ENCODE results near the gene ALDH3B2. TPM values are rescaled to one million over a fixed set of nuclear protein-coding genes. Genes with fewer than 3 reads are reported as not detected.
"Not testable (repeated sequence)": the region's sequence is repeated elsewhere in the genome, so short reads cannot be mapped to it uniquely, and the experiment has no call there.

The ALDH3B2 gene
- total RNA-seq, 2 donors from 2014 or later: not detected

DNA sequence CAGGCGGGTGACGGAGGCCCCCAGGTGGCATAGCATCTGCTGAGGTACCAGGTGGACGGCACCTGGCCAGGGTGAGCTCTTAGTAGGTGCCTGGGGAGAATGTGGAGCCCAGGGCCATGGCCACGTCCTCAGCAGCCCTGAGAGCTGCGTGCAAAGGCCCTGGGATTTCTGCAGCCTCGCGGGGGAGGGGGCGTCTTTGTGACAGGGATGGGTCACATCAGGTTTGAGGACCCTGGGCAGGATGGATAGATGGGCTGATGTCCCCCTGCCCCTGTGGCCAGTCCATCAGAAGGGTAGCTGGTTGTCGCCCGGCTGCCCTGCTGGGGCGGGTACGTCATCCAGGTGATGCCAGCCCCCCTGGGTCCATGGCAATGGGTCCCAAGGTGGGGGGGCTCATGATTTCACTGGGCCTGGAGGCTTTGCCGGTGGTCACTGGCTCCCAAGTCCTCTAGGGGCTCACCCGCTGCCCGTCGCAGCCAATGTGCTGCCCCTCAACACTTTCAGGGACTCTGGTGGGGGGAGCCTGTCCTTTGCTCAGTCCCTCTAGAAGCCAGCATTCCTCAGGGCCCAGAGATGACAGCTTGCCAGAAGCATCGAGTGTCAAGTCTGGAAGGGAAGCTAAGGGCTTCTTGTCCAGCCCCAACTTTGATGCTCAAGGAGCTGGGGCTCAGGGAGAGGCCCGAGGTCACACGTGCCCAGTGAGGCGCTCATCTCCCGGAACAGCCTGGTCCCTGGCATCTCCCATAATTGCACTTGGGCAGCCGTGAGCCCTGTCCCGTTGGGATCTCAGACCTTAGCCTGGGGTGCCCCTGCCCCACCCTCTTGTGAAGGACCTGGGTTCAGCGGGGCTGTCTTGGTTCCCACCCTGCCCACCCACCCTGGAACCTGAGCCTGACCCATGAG is 35.6 kb downstream of the ALDH3B2 start:
- Mint-ChIP-seq H3K27ac (no peak overlapping the region), H3K27me3 (no peaks in the 10 kb centered on the region), H3K9me3 (no peaks in the 10 kb centered on the region), H3K36me3 (no peaks in the 10 kb centered on the region), H3K4me1 (ENCODE audit: low read depth in 2 of 2) (peaks cover 4 to 6% of the 10 kb centered on the region in 2 donors), H3K4me3 (no peak overlapping the region)
- DNase-seq (ENCODE audit: low spot score) (no peak), ATAC-seq (no peak)

DNA sequence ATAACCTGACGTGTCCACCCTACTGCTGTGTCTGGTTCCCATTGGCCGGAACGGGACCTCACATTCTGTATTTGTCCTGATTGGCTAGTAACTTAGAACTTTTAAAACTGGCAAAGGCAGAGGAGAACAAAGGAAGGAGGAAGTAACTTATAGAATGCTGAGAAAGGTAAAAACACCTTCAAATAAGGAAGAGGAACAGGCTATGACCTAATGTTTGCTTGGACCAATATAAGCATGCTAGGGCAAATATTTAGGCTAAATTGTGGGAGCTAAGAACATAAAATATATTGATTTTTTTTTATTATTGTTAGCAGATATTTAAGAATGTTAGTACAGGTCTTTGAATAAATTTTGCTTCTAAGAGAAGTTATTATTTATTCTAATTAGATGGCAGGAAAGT is 37.0 kb downstream of the ALDH3B2 start:
- H3K9me3 Mint-ChIP-seq; H3K36me3 Mint-ChIP-seq; H3K4me3 Mint-ChIP-seq; H3K27me3 Mint-ChIP-seq; H3K4me1 Mint-ChIP-seq (ENCODE audit: low read depth in 2 of 2); ATAC-seq; H3K27ac Mint-ChIP-seq; DNase-seq (ENCODE audit: low spot score): not testable (repeated sequence)

DNA sequence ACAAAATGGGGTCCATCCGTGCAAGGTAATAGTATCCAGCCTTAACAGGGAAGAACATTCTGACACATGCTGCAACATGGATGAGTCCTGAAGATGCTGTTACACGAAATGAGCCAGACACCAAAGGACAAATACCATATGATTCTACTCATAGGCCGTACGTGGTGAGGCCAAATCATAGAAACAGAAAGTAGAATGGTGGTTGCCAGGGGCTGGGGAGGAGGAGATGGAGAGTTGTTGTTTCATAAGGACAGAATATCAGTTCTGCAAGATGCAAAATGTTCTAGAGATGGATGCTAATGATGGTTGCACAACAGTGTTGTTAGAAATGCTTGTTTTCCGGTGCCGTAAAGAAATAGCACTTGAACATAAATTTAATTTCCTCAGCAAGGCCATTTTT is 37.5 kb downstream of the ALDH3B2 start:
- ATAC-seq: no peak
- Mint-ChIP-seq H3K4me3 (no peak overlapping the region), H3K27ac (peak overlapping the region in 1 of 2 donors; percentile 4), H3K4me1 (ENCODE audit: low read depth in 2 of 2) (peaks cover 5 to 6% of the 10 kb centered on the region in 2 donors), H3K9me3 (no peaks in the 10 kb centered on the region), H3K27me3 (no peaks in the 10 kb centered on the region), H3K36me3 (no peaks in the 10 kb centered on the region)
- no peak for DNase-seq (ENCODE audit: low spot score)

DNA sequence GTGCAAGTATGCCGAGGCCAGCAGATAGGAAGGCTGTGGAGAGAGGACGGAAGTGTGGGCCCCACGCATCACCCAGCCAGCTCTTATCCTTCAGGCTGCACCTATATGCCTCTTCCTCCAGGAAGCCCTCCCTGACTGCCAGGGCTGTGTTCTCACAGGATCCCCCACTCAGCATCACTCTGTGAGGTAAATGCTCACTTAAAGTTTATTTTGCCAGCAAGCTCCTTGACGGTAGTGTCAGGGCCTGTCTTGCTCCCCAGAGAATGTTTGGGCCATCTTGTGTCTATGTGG is 39.2 kb downstream of the ALDH3B2 start:
- no peak overlapping the region for H3K4me3 Mint-ChIP-seq
- no peaks in the 10 kb centered on the region for H3K36me3 Mint-ChIP-seq
- no peaks in the 10 kb centered on the region for H3K9me3 Mint-ChIP-seq
- no peak for ATAC-seq
- peaks cover 11 to 13% of the 10 kb centered on the region in 2 donors for H3K4me1 Mint-ChIP-seq (ENCODE audit: low read depth in 2 of 2)
- DNase-seq (ENCODE audit: low spot score): no peak
- H3K27me3 Mint-ChIP-seq: no peaks in the 10 kb centered on the region
- H3K27ac Mint-ChIP-seq: no peak overlapping the region

DNA sequence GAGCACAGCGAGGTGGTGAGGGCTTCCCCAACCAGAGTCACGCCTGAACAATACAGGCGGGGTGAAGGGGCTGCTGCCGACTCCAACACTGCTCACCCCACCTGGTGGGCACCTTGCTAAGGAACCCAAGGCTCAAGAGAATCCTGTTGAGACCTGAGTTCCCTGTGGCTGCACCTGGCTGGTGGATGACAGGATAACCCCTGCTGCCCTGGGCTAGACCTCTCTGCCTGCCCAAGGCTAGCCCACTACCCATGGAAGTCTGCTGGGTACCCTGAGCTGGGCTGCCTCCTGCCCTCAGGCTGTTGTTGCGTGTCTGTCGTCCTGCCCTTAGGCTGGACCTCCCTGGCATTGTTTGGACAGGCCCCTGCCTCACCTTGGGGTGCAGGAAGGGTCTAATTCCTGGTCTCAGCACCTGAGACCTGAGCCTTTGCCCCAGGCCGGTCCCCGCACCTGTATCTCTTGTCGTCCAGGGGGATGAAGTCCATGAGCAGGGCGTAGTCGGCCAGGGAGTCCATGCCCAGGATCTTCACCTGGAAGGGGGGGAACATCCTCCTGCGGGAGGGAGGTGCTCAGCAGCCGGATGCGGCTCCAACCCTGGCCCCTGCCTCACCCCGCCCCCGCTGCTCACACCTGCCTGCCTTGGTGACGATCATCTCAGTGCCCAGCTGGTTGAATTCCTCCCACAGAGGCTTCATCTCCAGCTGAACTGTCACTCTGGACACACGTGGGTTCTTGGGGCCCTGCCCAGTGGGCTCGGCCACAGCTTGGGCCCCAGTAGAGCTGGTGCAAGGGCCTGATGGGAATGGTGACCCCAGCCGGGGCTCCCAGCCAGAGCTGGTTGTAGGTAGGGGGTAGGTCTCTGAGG is 39.8 kb downstream of the ALDH3B2 start:
- H3K4me1 Mint-ChIP-seq (ENCODE audit: low read depth in 2 of 2): peaks cover 11 to 13% of the 10 kb centered on the region in 2 donors

DNA sequence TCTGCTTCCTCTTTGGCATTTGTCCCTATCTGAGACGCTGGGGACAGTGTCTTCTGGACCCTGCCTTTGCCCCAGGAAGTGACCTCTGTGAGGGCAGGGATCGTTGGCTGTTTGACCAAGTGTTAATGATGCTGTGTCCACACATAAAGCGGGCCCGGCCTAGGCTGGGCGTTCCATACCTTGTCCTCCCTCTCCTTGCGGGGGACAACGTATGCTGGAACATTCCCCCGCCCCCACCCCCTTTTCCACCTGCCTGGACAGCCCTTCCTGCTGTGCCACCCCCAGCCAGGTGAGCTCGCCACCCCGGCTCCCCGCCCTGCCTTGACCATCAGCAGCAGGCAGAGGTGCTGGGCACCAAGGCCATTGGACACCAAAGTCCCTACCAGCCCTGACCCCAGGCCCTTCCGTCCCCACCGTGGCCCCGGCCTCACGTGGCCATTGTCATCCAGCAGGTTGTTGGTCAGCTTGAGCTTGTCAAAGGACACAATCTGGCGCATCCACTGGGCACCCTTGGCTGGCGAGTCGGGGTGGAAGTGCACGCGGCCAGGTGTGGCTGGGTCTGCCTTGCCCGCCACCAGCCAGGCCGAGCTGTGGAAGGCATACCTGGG is 40.6 kb downstream of the ALDH3B2 start:
- no peak for DNase-seq (ENCODE audit: low spot score)
- Mint-ChIP-seq H3K36me3 (no peaks in the 10 kb centered on the region), H3K27me3 (no peaks in the 10 kb centered on the region), H3K27ac (no peak overlapping the region), H3K4me1 (ENCODE audit: low read depth in 2 of 2) (peaks cover 11 to 13% of the 10 kb centered on the region in 2 donors), H3K4me3 (peak overlapping the region; percentile 20), H3K9me3 (no peaks in the 10 kb centered on the region)
- ATAC-seq: no peak

More for the DNA sequence above, 39.8 kb downstream of the ALDH3B2 start:
- Mint-ChIP-seq H3K9me3 (no peaks in the 10 kb centered on the region), H3K36me3 (no peaks in the 10 kb centered on the region), H3K4me3 (no peak overlapping the region), H3K27me3 (no peaks in the 10 kb centered on the region), H3K27ac (no peak overlapping the region)
- DNase-seq (ENCODE audit: low spot score) (no peak), ATAC-seq (no peak)

DNA sequence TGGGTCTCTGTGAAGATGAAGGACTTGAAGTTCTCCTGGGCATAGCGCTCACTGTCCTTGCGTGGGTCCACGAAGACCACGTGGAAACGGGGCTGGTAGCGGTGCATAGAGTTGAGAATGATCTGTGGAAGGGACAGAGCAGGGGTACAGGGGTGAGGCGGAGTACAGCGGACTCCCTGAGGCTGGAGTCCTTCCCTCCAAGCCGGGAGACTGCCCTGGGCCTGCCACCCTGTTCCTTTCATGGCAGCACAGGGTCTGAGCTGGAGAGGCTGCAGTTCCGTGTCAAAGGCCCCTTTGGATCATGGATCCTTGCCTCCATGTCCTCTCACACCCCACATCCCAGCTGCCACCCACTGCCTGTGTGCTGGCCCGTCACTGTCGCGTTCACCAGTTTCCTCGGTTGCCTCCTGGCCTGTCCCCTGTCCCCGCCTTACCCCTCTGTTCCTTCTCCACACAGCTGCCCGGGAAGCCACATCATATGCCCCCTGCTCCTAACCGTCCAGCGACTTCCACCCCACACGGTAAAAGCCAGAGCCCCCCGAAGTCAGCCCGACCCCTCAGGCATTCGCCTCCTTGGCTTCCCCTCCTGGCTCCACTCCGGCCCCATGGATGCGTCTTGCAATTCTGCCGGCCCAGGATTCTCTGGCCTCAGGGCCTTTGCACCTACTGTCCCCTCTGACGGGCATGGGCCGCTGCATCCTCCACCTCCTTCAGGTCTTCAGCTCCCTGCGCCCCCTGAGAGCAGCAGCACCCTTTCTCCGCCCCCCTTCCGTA is 41.3 kb downstream of the ALDH3B2 start:
- no peaks in the 10 kb centered on the region for H3K27me3 Mint-ChIP-seq
- H3K27ac Mint-ChIP-seq: no peak overlapping the region
- H3K4me3 Mint-ChIP-seq: peak overlapping the region; percentile 20
- peaks cover 11 to 13% of the 10 kb centered on the region in 2 donors for H3K4me1 Mint-ChIP-seq (ENCODE audit: low read depth in 2 of 2)
- ATAC-seq (no peak), DNase-seq (ENCODE audit: low spot score) (no peak)
- H3K36me3 Mint-ChIP-seq: no peaks in the 10 kb centered on the region
- H3K9me3 Mint-ChIP-seq: no peaks in the 10 kb centered on the region

DNA sequence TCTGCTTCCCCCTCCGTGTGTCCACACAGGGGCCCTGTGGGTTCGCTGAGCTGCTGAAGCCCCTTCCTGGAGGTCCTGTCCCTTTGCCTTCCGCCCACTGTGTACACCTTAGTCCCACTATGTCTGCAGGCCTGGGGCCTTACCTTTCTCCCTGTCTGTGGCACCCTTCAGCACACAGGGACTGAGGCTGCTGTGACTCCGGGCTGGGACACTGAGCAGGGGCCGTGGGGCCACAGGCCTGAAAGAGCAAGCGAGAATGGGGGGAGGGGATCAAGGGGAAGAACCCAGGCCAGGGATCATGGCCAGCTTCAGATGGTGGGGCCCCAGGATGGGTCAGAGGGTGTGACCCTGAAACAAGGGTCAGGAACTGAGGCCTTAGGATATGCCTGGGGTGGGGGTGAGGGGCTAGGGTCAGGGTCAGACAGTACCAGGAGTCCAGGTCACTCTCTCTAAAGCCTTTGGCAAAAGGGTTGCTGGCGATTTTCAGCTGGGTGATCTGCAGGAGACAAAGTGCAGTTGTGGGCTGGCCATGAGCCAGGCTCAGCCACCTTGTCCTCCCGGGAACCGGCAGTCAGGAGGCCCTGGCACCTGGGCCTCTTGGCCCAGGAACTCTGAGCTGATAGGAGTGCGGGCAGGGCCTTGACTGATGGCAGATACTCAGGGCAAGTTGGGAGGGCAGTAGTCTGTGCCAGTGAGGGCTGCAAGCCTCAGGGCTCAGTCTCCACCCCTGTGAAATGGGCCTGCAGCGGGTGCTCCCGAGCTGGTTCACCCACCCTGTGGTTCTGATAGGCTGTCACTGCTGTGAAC is 42.0 kb downstream of the ALDH3B2 start:
- DNase-seq (ENCODE audit: low spot score) (no peak), ATAC-seq (no peak)
- H3K4me1 Mint-ChIP-seq (ENCODE audit: low read depth in 2 of 2): peaks cover 11 to 13% of the 10 kb centered on the region in 2 donors
- no peaks in the 10 kb centered on the region for H3K36me3 Mint-ChIP-seq
- H3K27me3 Mint-ChIP-seq: no peaks in the 10 kb centered on the region
- H3K4me3 Mint-ChIP-seq: peak overlapping the region; percentile 73
- H3K9me3 Mint-ChIP-seq: no peaks in the 10 kb centered on the region
- no peak overlapping the region for H3K27ac Mint-ChIP-seq

DNA sequence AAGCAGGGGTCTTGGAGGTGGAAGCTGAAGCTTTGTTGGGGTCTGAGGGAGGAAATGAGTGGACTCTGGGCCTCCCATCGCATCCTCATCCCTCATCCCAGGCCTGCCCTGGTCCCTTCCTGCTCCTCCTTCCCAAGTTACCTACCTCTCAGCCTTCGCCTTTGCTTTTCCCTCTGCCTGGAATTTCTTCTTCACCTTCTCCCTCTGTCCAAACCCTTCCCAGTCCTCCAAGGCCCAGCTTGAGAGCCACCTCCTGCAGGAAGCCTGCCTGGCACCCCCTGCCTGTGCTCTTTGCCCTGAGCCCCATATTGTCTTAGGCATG is 42.6 kb downstream of the ALDH3B2 start:
- Mint-ChIP-seq H3K4me3 (peak overlapping the region; percentile 73), H3K27me3 (no peaks in the 10 kb centered on the region), H3K27ac (no peak overlapping the region), H3K4me1 (ENCODE audit: low read depth in 2 of 2) (peaks cover 8 to 11% of the 10 kb centered on the region in 2 donors), H3K9me3 (no peaks in the 10 kb centered on the region), H3K36me3 (no peaks in the 10 kb centered on the region)
- no peak for DNase-seq (ENCODE audit: low spot score)
- ATAC-seq: no peak

DNA sequence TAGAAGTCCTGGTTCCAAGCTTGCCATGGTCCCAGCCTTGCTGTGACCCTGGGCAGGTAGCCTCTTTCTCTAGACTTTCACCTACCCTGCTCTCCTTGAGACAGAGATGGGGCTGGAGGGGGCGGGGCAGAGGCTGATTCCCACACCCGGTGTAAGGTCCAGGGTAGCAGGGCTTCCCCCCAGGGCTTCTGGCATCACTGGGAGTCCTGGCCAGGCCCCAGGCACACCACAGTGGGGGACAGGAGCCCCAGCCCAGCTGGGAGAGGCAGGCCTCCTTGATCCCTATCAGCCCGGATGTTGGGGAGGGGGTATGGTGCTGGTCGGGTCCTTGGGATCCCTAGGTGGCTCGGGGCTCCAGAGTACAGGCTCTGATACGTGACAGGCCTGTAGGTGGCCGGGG is 43.0 kb downstream of the ALDH3B2 start:
- peak overlapping the region; percentile 77 to 82 for H3K27ac Mint-ChIP-seq
- ATAC-seq: no peak
- H3K4me3 Mint-ChIP-seq: peak overlapping the region; percentile 93
- DNase-seq (ENCODE audit: low spot score): no peak
- no peaks in the 10 kb centered on the region for H3K36me3 Mint-ChIP-seq
- no peaks in the 10 kb centered on the region for H3K27me3 Mint-ChIP-seq
- no peaks in the 10 kb centered on the region for H3K9me3 Mint-ChIP-seq
- peaks cover 5 to 12% of the 10 kb centered on the region in 2 donors for H3K4me1 Mint-ChIP-seq (ENCODE audit: low read depth in 2 of 2)

DNA sequence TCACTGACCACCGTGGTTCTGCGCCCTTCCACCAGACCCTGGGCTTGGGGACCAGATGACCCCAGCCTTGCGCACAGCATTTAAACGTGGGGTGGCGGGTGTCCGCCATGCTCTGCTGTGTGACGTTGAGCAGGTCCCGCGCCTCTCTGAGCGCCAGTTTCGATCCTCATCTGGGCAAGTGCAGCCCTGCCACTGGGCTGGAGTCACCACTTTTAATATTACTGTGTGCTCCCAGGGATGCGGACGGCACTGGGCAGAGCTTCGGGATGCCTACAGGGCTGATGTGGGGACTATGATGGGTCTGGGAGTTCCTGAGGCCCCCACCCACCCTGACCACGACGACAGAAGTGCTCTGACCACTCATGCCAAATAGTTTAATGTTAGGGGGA is 43.5 kb downstream of the ALDH3B2 start:
- no peaks in the 10 kb centered on the region for H3K9me3 Mint-ChIP-seq
- ATAC-seq (no peak), DNase-seq (ENCODE audit: low spot score) (no peak)
- peak overlapping the region; percentile 77 to 82 for H3K27ac Mint-ChIP-seq
- peak overlapping the region; percentile 93 for H3K4me3 Mint-ChIP-seq
- no peaks in the 10 kb centered on the region for H3K36me3 Mint-ChIP-seq
- no peaks in the 10 kb centered on the region for H3K27me3 Mint-ChIP-seq
- peaks cover 5 to 12% of the 10 kb centered on the region in 2 donors for H3K4me1 Mint-ChIP-seq (ENCODE audit: low read depth in 2 of 2)

DNA sequence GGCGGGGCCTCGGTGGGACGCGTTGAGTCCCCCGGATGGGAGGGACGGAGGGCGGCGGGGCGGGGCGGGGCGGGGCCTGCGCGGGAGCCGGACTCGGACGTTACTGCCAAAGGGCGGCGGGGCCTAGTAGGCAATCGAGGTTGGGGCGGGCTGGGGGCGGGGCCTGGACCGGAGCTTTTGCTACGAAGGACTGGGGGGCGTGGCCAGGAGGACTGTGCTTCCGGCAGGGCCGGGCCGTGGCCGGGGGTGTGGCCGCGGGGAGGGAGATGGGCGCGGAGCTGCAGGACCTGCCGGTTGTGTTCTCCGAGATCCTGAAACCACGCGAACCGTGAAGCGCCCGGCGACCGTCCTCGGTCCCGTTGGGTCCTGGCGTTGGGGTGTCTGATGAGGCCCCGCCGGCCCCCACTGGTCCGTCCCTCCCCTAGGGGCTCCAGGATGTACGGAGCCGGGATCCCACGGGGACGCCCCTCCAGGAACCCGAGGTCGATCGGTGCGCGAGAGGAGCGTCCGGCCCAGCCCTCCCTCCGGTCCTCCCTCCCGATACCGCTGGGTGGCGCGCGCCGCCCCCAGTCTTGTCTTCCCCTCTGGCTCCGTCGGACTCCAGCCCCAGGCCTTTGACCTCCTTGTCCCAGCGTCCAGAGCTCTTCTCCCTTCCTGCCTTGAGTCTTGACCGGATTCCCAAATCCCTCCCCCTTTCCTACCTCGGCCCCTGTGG is 44.0 kb downstream of the ALDH3B2 start:
- DNase-seq (ENCODE audit: low spot score) (peak; percentile 99), ATAC-seq (peak; percentile 86 to 91)
- Mint-ChIP-seq H3K4me1 (ENCODE audit: low read depth in 2 of 2) (peaks cover 5 to 12% of the 10 kb centered on the region in 2 donors), H3K27me3 (no peaks in the 10 kb centered on the region), H3K9me3 (no peaks in the 10 kb centered on the region), H3K27ac (peak overlapping the region; percentile 77 to 82), H3K36me3 (no peaks in the 10 kb centered on the region), H3K4me3 (peak overlapping the region; percentile 93)

Measured in natural killer cell treated with Interleukin-12 subunit alpha and Interleukin-12 subunit beta and Interleukin-15 and Interleukin-18, amount 100 ng/mL, for 72 hours (primary cell).